HCT116 (cell line): ENCODE measurements around the gene EDEM3. TPM values are rescaled to one million over a fixed set of nuclear protein-coding genes. Genes with fewer than 3 reads are reported as not detected.

Source experiments
- ATAC-seq: fragments of 200-7000 bp; cut with Tn5 transposase; 2 replicates; pipeline ENCODE4 v1.9.1; 2020; ENCODE audit warnings: mild to moderate bottlenecking, moderate library complexity
- BruUV-seq: library from RNA; stranded (reverse); fragments of 400-500 nt; replicated peaks from 2 replicates; lab custom pipeline; 2021; lab: Mats Ljungman, UMichigan
- CTCF ChIA-PET: fragments of 300-600 bp; sonication (Branson Sonifier 250); formaldehyde crosslinking; loops from one replicate; lab custom pipeline; 2021; ENCODE audit warnings: antibody characterized with exemption; lab: Charles Lee
- POLR2A ChIA-PET: fragments of 300-600, 350-600 bp; sonication (Branson Sonifier 250); formaldehyde crosslinking; loops from one replicate; lab custom pipeline; 2021; ENCODE audit warnings: antibody characterized with exemption; lab: Charles Lee
- RAD21 ChIA-PET, 2 experiments: fragments of 300-600 bp; sonication (Branson Sonifier 250); formaldehyde crosslinking; loops; one replicate each; lab custom pipeline; 2023; ENCODE audit warnings: low total read pairs in 2 of 2; ENCODE audit not compliant: uncharacterized antibody in 2 of 2, unreplicated experiment in 2 of 2, low non-redundant PET in 1 of 2; lab: Charles Lee
- DNase-seq: peaks from one replicate; pipeline ENCODE4 v3.0.0-alpha.2; 2010; ENCODE audit warnings: low read depth, low spot score
- H2AFZ ChIP-seq: fragments of 200-600 bp; shearing (Covaris generic), sonication (generic); 2 replicates; pipeline ENCODE4 v1.6.1; 2017; ENCODE audit warnings: low read depth, mixed run types, mixed read lengths, antibody characterized with exemption, low read length; ENCODE audit not compliant: poor library complexity, severe bottlenecking
- H3K27ac ChIP-seq: 2 replicates; pipeline ENCODE4 v1.5.1; 2012; ENCODE audit warnings: low read depth, low read length
- H3K27me3 ChIP-seq: fragments of 200-600 bp; sonication (generic); 2 replicates; pipeline ENCODE4 v1.6.1; 2016; ENCODE audit warnings: mixed run types, low read length, mixed read lengths; ENCODE audit not compliant: insufficient read depth
- H3K36me3 ChIP-seq, 2 experiments: fragments of 200-500 bp in 1 of 2; fragments of 200-600 bp in 1 of 2; sonication (Bioruptor generic) in 1 of 2; sonication (generic) in 1 of 2; 2 replicates each; pipeline versions ENCODE4 v1.5.1 to v1.6.1; 2014 to 2016; ENCODE audit warnings: low read length in 2 of 2, inconsistent platforms in 1 of 2, mixed read lengths in 1 of 2, mixed run types in 1 of 2; ENCODE audit not compliant: insufficient read depth in 2 of 2, control insufficient read depth in 1 of 2
- H3K4me1 ChIP-seq, 2 experiments: fragments of 200-600 bp in 1 of 2; sonication (generic) in 1 of 2; 2 replicates each; pipeline versions ENCODE4 v1.5.1 to v1.6.1; 2012 to 2017; ENCODE audit warnings: low read length in 2 of 2, inconsistent platforms in 1 of 2, mild to moderate bottlenecking in 1 of 2, mixed read lengths in 1 of 2, mixed run types in 1 of 2, moderate library complexity in 1 of 2; ENCODE audit not compliant: insufficient read depth in 2 of 2, control insufficient read depth in 1 of 2
- H3K4me2 ChIP-seq: fragments of 200-600 bp; sonication (generic); 2 replicates; pipeline ENCODE4 v1.6.1; 2017; ENCODE audit warnings: mixed run types, low read length, mixed read lengths
- H3K4me3 ChIP-seq, 2 experiments: fragments of 200-600 bp in 1 of 2; sonication (generic) in 1 of 2; replicated peaks in 1 of 2; 2 replicates each; pipeline ENCODE4 v1.5.1; 2011 to 2016; ENCODE audit warnings: low read length in 2 of 2, control low read depth in 1 of 2, low read depth in 1 of 2, mild to moderate bottlenecking in 1 of 2, mixed read lengths in 1 of 2, mixed run types in 1 of 2
- H3K79me2 ChIP-seq: fragments of 200-600 bp; sonication (generic); 2 replicates; pipeline ENCODE4 v1.6.1; 2017; ENCODE audit warnings: mild to moderate bottlenecking, mixed run types, low read length, moderate library complexity, mixed read lengths; ENCODE audit not compliant: insufficient read depth
- H3K9ac ChIP-seq: fragments of 200-600 bp; sonication (generic); 2 replicates; pipeline ENCODE4 v1.6.1; 2016; ENCODE audit warnings: low read length, mixed read lengths
- H3K9me2 ChIP-seq: fragments of 200-600 bp; sonication (generic), shearing (Covaris generic); 2 replicates; pipeline ENCODE4 v1.6.1; 2017; ENCODE audit warnings: mixed run types, mild to moderate bottlenecking, moderate library complexity; ENCODE audit not compliant: insufficient read depth
- H3K9me3 ChIP-seq, 2 experiments: fragments of 200-500 bp in 1 of 2; fragments of 200-600 bp in 1 of 2; sonication (Bioruptor generic) in 1 of 2; sonication (generic) in 1 of 2; 2 replicates each; pipeline ENCODE4 v1.6.1; 2014 to 2017; ENCODE audit warnings: low read length in 2 of 2, mixed read lengths in 2 of 2, inconsistent platforms in 1 of 2, low read depth in 1 of 2, mild to moderate bottlenecking in 1 of 2, mixed run types in 1 of 2, moderate library complexity in 1 of 2; ENCODE audit not compliant: control insufficient read depth in 1 of 2, insufficient read depth in 1 of 2
- H4K20me1 ChIP-seq: fragments of 200-600 bp; sonication (generic), shearing (Covaris generic); 2 replicates; pipeline ENCODE4 v1.6.1; 2017; ENCODE audit warnings: mixed run types, mild to moderate bottlenecking, moderate library complexity; ENCODE audit not compliant: insufficient read depth
- CBX3 ChIP-seq: IDR thresholded peaks from 2 replicates; pipeline ENCODE4 v1.6.1; 2012; ENCODE audit warnings: low read depth
- CTCF ChIP-seq, 3 experiments: fragments of 200-600 bp in 1 of 3; sonication (generic) in 1 of 3; IDR thresholded peaks in 2 of 3; conservative IDR thresholded peaks in 1 of 3; 2 replicates each; pipeline ENCODE4 v1.5.1; 2012 to 2017; ENCODE audit warnings: low read depth in 2 of 3, low read length in 2 of 3, antibody characterized with exemption in 1 of 3, borderline replicate concordance in 1 of 3, control low read depth in 1 of 3, mild to moderate bottlenecking in 1 of 3, mixed read lengths in 1 of 3, mixed run types in 1 of 3, moderate library complexity in 1 of 3; ENCODE audit not compliant: insufficient read depth in 1 of 3
- EZH2phosphoT487 ChIP-seq: fragments of 200-600 bp; IDR thresholded peaks from 2 replicates; pipeline ENCODE4 v1.6.1; 2018; ENCODE audit warnings: antibody characterized with exemption, borderline replicate concordance
- FOSL1 ChIP-seq: IDR thresholded peaks from 2 replicates; pipeline ENCODE4 v1.6.1; 2012; ENCODE audit warnings: low read depth
- POLR2A ChIP-seq: IDR thresholded peaks from 2 replicates; pipeline ENCODE4 v1.7.0; 2011; ENCODE audit warnings: borderline replicate concordance; ENCODE audit not compliant: insufficient read depth, insufficient read length; ENCODE audit errors: extremely low read depth
- POLR2AphosphoS5 ChIP-seq: IDR thresholded peaks from 2 replicates; pipeline ENCODE4 v1.6.1; 2011; ENCODE audit warnings: mild to moderate bottlenecking, low read depth, low read length, moderate library complexity
- REST ChIP-seq: IDR thresholded peaks from 2 replicates; pipeline ENCODE4 v1.6.1; 2012; ENCODE audit warnings: low read depth
- SP1 ChIP-seq: IDR thresholded peaks from 2 replicates; pipeline ENCODE4 v1.6.1; 2012; ENCODE audit warnings: low read depth
- SRF ChIP-seq: IDR thresholded peaks from 2 replicates; pipeline ENCODE4 v1.6.1; 2012; ENCODE audit warnings: low read depth
- TCF7L2 ChIP-seq: IDR thresholded peaks from 2 replicates; pipeline ENCODE4 v1.7.0; 2011; ENCODE audit warnings: borderline replicate concordance, inconsistent platforms; ENCODE audit not compliant: insufficient read depth, insufficient read length; ENCODE audit errors: extremely low read depth
- YY1 ChIP-seq: IDR thresholded peaks from 2 replicates; pipeline ENCODE4 v1.6.1; 2011; ENCODE audit warnings: low read length, low read depth, moderate library complexity, mild to moderate bottlenecking; ENCODE audit not compliant: insufficient replicate concordance; ENCODE audit errors: extremely low read depth
- ZBTB33 ChIP-seq: IDR thresholded peaks from 2 replicates; pipeline ENCODE4 v1.6.1; 2011; ENCODE audit warnings: mild to moderate bottlenecking, low read length, moderate library complexity; ENCODE audit not compliant: insufficient replicate concordance; ENCODE audit errors: extremely low read depth
- ZFX ChIP-seq: fragments of 450-650 bp; IDR thresholded peaks from 2 replicates; pipeline ENCODE4 v1.6.1; 2017
- intact Hi-C: fragments of 100-400 bp; cut with micrococcal nuclease; formaldehyde crosslinking; loops from 2 replicates; pipeline ENCODE4 v1.10.0; 2022
- total RNA-seq: library from RNA; stranded (reverse); gene quantifications from one replicate; pipeline ENCODE4 v1.2.1, GENCODE V29; 2021; ENCODE audit not compliant: unreplicated experiment

The EDEM3 gene
- total RNA-seq, 1 experiment from 2014 or later = 14.9 TPM

GRCh38 chr1:184672013-184672726 is 82.5 kb downstream of the EDEM3 start:
- CTCF ChIA-PET = interaction anchor here (1.1 kb wide), 1 partner anchor 9 kb away, joined by 5 read pairs; no protein-coding TSS in a partner anchor
- no peak for TF ChIP-seq TCF7L2
- TF ChIP-seq POLR2AphosphoS5 = no peak
- TF ChIP-seq SRF = no peak
- no peak for TF ChIP-seq ZBTB33
- no peak for TF ChIP-seq REST
- no peak for TF ChIP-seq EZH2phosphoT487
- no peak for TF ChIP-seq YY1
- no peak for TF ChIP-seq CTCF (IDR thresholded peaks at IDR 0.05 in 2 of 3, conservative IDR thresholded peaks at IDR 0.05 in 1 of 3; ENCODE audit: borderline replicate concordance in 1 of 3, insufficient read depth in 1 of 3, low read depth in 2 of 3, low read length in 2 of 3)
- TF ChIP-seq FOSL1 = no peak
- TF ChIP-seq ZFX = no peak
- TF ChIP-seq CBX3 = no peak
- TF ChIP-seq POLR2A = no peak
- no peak for TF ChIP-seq SP1
- Histone ChIP-seq H3K27ac (no peak overlapping the region), H3K36me3 (no peaks in the 10 kb centered on the region), H3K9ac (no peak overlapping the region), H3K9me3 (no peaks in the 10 kb centered on the region), H3K4me1 (no peaks in the 10 kb centered on the region), H4K20me1 (no peaks in the 10 kb centered on the region), H3K79me2 (no peaks in the 10 kb centered on the region), H3K9me2 (no peaks in the 10 kb centered on the region), H3K4me3 (no peak overlapping the region), H3K27me3 (no peaks in the 10 kb centered on the region), H3K4me2 (no peak overlapping the region), H2AFZ (no peak overlapping the region)
- RAD21 ChIA-PET = no interaction called here
- DNase-seq (no peak), ATAC-seq (no peak)
- intact Hi-C loops = no loop called here
- no TSS peak for BruUV-seq
- POLR2A ChIA-PET = no interaction called here
